ENCODE measurements around the gene NSD1. TPM values are rescaled to one million over a fixed set of nuclear protein-coding genes. Genes with fewer than 3 reads are reported as not detected.

NSD1 gene
- total RNA-seq, 2 experiments from 2014 or later, result 87.6 to 93.3 TPM

GRCh38 chr5:177233802-177234201 is 100.2 kb downstream of the NSD1 start:
- no peaks in the 10 kb centered on the region for H3K27me3 Mint-ChIP-seq
- peaks cover 36% of the 10 kb centered on the region for H3K4me1 Mint-ChIP-seq (ENCODE audit: low read depth)
- ChIA-PET CTCF (interaction anchor here (1.0 kb wide), 1 partner anchor 119 kb away, joined by 4 read pairs; no protein-coding TSS in a partner anchor), POLR2A (interaction anchor here (1.9 kb wide), 1 partner anchor 101 kb away, joined by 5 read pairs; no protein-coding TSS in a partner anchor)
- Histone ChIP-seq H3K27me3 (ENCODE audit: control insufficient read depth in 1 of 2, insufficient read depth in 2 of 2, low read length in 2 of 2) (no peaks in the 10 kb centered on the region), H3K4me3 (ENCODE audit: low read length) (no peak overlapping the region), H3K36me3 (ENCODE audit: insufficient read depth, low read length) (peaks cover 51% of the 10 kb centered on the region), H3K27ac (ENCODE audit: low read depth in 1 of 2, low read length in 2 of 2) (no peak overlapping the region), H3K9me3 (ENCODE audit: control insufficient read depth in 1 of 2, insufficient read depth in 1 of 2, low read length in 2 of 2) (no peaks in the 10 kb centered on the region), H3K4me1 (ENCODE audit: insufficient read depth, low read length) (no peaks in the 10 kb centered on the region)
- no peak for TF ChIP-seq CTCF (IDR thresholded peaks at IDR 0.05)
- H3K4me3 Mint-ChIP-seq, result no peak overlapping the region
- intact Hi-C loops (cut with DNase I, micrococcal nuclease), result no loop called here
- DNase-seq, result no peak
- H3K36me3 Mint-ChIP-seq (ENCODE audit: low read depth), result peaks cover 79% of the 10 kb centered on the region
- no peak overlapping the region for H3K27ac Mint-ChIP-seq
- no peak for ATAC-seq (ENCODE audit: poor library complexity)
- no peaks in the 10 kb centered on the region for H3K9me3 Mint-ChIP-seq

DNA sequence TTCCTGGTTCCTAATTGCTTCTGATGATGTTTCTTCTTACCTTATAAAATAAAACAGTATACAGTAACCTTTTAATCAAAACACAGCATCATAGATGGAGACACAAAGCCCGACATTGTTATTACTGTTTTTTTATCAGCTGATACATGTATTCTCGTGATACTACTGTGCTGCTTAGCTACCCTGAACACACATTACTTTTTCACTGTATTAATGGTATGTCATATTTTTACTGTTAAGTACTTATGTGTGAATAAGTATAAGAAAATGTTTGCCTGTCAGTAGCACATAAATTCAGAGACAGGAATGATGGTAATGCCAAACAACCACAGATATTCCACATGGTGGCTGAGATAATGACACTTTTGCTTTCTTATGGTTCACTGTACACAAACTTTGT is 101.3 kb downstream of the NSD1 start:
- no peak overlapping the region for H3K27ac ChIP-seq (ENCODE audit: low read depth in 1 of 2, low read length in 2 of 2)
- Mint-ChIP-seq H3K36me3 (ENCODE audit: low read depth) (peaks cover 79% of the 10 kb centered on the region), H3K4me3 (no peak overlapping the region), H3K27me3 (no peaks in the 10 kb centered on the region), H3K4me1 (ENCODE audit: low read depth) (peaks cover 26% of the 10 kb centered on the region), H3K27ac (no peak overlapping the region), H3K9me3 (no peaks in the 10 kb centered on the region)
- ATAC-seq (ENCODE audit: poor library complexity), result no peak
- DNase-seq, result no peak
- TF ChIP-seq CTCF (IDR thresholded peaks at IDR 0.05), result no peak
- ChIA-PET POLR2A (interaction anchor here (0.6 to 1.9 kb wide), 2 partner anchors 102 to 160 kb away, joined by 3 to 5 read pairs; no protein-coding TSS in a partner anchor), CTCF (interaction anchor here (1.0 to 3.1 kb wide), 2 partner anchors 120 to 121 kb away, joined by 4 to 8 read pairs; no protein-coding TSS in a partner anchor)
- H3K9me3 ChIP-seq (ENCODE audit: control insufficient read depth in 1 of 2, insufficient read depth in 1 of 2, low read length in 2 of 2), result no peaks in the 10 kb centered on the region
- peaks cover 59% of the 10 kb centered on the region for H3K36me3 ChIP-seq (ENCODE audit: insufficient read depth, low read length)
- no peaks in the 10 kb centered on the region for H3K4me1 ChIP-seq (ENCODE audit: insufficient read depth, low read length)
- no peak overlapping the region for H3K4me3 ChIP-seq (ENCODE audit: low read length)
- no peaks in the 10 kb centered on the region for H3K27me3 ChIP-seq (ENCODE audit: control insufficient read depth in 1 of 2, insufficient read depth in 2 of 2, low read length in 2 of 2)
- intact Hi-C loops (cut with DNase I, micrococcal nuclease), result loop anchor here in 1 of 2 experiments (5.0 kb wide), 1 partner anchor 123 kb away; no protein-coding TSS in a partner anchor

DNA sequence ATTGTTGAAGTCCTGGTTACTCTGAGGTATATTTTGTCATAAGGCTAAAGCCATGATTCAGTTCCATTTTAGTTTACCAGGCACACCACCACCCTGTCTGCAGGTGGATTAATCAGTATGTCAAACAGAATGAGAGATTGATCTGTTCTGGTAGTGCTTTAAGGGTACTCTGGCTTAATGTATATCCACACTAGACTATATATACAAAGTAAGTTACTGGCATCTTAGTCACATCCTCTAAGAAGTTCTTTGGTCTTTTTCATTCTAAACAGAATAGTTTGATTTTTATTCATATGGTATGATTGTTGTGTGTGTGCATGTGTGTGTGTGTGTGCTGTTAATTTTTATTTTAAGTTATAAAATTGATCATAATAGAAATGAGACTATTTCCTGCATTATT is 108.2 kb downstream of the NSD1 start:
- intact Hi-C loops (cut with DNase I, micrococcal nuclease), result no loop called here
- DNase-seq (no peak), ATAC-seq (ENCODE audit: poor library complexity) (no peak)
- no peak for TF ChIP-seq CTCF (IDR thresholded peaks at IDR 0.05)
- Mint-ChIP-seq H3K27me3 (no peaks in the 10 kb centered on the region), H3K4me1 (ENCODE audit: low read depth) (no peaks in the 10 kb centered on the region), H3K36me3 (ENCODE audit: low read depth) (peaks cover 89% of the 10 kb centered on the region), H3K9me3 (no peaks in the 10 kb centered on the region), H3K27ac (no peak overlapping the region), H3K4me3 (no peak overlapping the region)
- Histone ChIP-seq H3K4me3 (ENCODE audit: low read length) (no peak overlapping the region), H3K27ac (ENCODE audit: low read depth in 1 of 2, low read length in 2 of 2) (no peak overlapping the region), H3K9me3 (ENCODE audit: control insufficient read depth in 1 of 2, insufficient read depth in 1 of 2, low read length in 2 of 2) (no peaks in the 10 kb centered on the region), H3K27me3 (ENCODE audit: control insufficient read depth in 1 of 2, insufficient read depth in 2 of 2, low read length in 2 of 2) (no peaks in the 10 kb centered on the region), H3K36me3 (ENCODE audit: insufficient read depth, low read length) (peaks cover 80% of the 10 kb centered on the region), H3K4me1 (ENCODE audit: insufficient read depth, low read length) (no peaks in the 10 kb centered on the region)
- CTCF ChIA-PET, result no interaction called here
- POLR2A ChIA-PET, result no interaction called here

Data from CD4-positive, alpha-beta T cell (primary cell).